Neural progenitor cell (in vitro differentiated cells): ENCODE measurements around the gene RARG.

ENCODE experiments used
- EZH2 ChIP-seq: fragments of 200-600 bp; sonication (generic); IDR thresholded peaks from 2 replicates; pipeline ENCODE4 v1.6.1; 2017; ENCODE audit warnings: antibody characterized with exemption, mild to moderate bottlenecking, moderate library complexity
- EZH2phosphoT487 ChIP-seq: fragments of 200-600 bp; sonication (generic); IDR thresholded peaks from 2 replicates; pipeline ENCODE4 v1.6.1; 2017; ENCODE audit warnings: antibody characterized with exemption
- TF ChIP-seq, protein P1 (sequence below): fragments of 200-600 bp; sonication (generic); IDR thresholded peaks from 2 replicates; pipeline ENCODE4 v1.5.1; 2017; ENCODE audit warnings: antibody characterized with exemption, mild to moderate bottlenecking

DNA sequence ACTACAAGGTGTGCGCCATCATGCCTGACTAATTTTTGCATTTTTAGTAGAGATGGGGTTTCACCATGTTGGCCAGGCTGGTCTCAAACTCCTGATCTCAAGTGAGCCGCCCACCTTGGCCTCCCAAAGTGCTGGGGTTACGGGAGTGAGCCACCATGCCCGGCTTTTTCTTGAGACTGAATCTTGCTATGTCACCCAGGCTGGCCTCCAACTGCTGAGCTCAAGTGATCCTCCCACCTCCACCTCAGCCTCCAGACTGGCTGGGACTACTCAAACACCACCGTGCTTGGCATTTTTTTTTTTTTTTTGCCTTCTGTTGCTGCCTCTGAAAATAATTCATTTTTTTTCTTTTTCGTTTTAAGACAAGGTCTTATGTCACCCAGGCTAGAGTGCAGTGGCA lies 27.9 kb upstream of the RARG start:
- TF ChIP-seq EZH2 (no peak), EZH2phosphoT487 (no peak)
- TF ChIP-seq, protein P1, sequence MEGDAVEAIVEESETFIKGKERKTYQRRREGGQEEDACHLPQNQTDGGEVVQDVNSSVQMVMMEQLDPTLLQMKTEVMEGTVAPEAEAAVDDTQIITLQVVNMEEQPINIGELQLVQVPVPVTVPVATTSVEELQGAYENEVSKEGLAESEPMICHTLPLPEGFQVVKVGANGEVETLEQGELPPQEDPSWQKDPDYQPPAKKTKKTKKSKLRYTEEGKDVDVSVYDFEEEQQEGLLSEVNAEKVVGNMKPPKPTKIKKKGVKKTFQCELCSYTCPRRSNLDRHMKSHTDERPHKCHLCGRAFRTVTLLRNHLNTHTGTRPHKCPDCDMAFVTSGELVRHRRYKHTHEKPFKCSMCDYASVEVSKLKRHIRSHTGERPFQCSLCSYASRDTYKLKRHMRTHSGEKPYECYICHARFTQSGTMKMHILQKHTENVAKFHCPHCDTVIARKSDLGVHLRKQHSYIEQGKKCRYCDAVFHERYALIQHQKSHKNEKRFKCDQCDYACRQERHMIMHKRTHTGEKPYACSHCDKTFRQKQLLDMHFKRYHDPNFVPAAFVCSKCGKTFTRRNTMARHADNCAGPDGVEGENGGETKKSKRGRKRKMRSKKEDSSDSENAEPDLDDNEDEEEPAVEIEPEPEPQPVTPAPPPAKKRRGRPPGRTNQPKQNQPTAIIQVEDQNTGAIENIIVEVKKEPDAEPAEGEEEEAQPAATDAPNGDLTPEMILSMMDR, result no peak
